ENCODE results near the gene INHA. TPM values are rescaled to one million over a fixed set of nuclear protein-coding genes. Genes with fewer than 3 reads are reported as not detected.

The INHA gene
- total RNA-seq, 1 donor from 2014 or later, result not detected

DNA sequence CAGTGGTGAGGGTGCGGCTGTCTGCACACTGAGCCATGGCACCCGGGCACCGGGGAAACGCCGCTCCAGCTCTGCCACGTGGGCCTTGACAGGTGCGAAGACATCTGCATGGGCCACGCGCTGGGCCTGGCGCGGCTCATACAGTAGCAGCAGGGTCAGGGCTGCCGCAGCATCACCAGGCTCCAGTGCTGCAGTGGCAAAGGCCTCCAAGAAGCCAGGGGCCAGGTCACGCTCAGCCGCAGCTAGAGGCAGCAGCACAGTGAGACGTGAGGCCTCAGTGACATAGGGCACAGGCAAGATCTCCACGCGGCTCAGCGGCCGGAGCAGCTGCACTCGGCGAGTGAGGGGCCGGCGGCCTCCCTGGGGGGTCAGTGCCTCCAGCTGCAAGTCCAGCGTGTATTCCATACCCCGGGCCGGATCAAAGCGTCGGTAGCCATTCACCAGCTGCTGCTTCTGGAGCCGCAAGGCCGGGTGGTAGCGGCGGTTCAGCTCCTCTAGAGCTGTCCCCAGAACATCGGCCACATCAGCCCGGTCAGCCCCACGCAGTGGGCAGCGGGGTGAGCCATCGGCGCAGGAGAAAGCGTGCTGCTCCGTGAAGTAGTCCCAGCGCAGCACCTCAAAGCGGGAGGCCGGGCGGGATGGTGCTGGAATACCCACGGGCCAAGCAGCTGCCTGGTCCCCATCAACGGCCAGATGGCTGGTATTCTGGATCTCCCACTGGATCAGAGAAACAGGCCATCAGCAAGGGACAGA is 32.0 kb upstream of the INHA start:
- no peak for DNase-seq (ENCODE audit: extremely low read depth, low read depth, low spot score)

DNA sequence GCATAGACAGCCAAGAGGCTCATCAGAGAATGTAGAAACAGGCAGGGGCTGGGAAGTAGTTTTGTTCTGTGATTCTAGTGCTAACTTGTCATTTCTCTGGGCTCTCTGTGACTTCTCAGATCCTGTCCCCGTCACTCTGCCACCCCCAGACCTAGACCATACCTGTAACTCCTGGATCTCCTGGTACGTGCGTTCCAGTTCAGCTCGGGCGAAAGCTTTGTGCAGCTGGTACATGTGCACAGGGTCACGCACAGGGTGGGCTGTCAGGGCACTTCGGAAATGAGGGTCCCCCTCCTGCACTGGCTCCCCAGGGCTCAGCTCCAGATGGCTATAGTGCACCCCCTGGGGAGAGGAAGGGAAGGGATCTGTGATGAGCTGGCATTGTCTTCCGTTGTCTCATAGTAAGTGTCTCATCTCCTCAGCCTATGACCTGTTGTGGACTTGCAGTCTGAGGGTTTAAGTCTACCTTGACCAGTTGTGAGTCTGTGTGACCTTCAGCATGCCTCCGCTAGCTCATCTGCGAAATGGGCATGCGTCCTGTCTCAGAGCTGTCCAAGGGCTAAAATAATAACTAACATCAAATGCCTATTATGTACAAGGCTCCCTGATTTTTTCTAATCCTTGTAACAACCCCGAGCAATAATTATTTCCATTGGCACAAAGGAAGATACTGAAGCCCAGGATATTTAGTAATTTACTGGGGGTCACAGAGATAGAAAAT is 31.2 kb upstream of the INHA start:
- no peak for DNase-seq (ENCODE audit: extremely low read depth, low read depth, low spot score)

DNA sequence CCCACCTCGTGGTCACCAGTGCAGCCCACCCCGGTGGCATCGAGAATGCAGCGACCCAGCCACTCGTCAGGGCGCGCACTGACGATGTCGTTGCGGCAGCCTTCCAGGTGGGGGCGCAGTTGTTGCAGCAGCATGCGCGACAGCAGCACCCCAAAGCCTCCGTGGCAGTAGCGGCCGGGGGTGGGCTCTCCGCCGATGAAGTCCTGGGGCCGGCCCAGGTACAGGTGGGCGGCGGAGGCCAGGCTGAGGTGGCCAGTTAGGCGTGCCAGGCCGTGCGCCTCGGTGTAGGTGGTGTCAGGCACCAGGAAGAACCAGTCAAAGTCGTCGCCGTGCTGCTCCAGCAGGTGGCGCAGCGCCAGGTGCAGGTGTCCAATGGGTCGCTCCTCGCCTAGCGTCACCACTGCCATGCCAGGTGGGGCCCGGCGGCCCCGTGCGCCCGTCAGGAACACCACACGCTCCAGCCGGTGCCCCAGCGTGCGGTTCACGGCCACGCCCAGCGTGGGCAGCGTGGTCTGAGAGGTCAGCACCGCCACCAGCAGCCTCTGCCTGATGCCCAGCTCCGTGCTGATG is 30.4 kb upstream of the INHA start:
- DNase-seq (ENCODE audit: extremely low read depth, low read depth, low spot score), result no peak

DNA sequence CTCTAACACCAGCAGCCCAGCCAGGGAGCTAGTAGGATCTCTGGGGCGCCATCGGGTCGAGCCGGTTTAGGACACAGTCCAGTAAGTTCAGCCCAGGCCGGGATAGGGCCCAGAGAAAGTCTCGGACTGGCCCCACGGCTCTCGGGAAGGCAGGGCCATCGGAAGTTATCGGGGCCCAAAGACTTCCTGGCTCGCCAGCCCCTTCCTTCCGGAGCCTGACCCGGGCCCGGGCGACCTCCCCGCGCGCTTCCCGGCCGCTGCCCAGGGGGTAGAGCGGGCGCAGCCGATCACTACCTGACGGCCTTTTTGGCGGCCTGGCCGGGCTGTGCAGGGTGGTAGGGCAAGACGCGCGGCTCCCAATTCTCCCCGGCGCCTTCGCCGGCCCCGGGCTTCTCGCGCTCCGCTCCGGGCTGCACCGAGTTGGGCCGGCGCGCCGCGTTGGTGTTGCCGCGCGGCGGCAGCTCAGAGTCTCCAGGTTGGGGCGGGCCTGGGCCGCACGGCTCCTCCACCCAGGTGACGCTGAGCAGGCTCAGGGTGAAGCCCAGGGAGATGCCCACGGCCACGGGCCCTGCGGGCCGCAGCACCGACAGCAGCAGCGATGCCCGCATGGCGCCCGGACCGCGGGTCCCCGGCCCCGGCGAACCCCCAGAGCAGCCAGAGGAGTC is 29.0 kb upstream of the INHA start:
- no peak for DNase-seq (ENCODE audit: extremely low read depth, low read depth, low spot score)

GRCh38 chr2:219543596-219544358 is 28.3 kb upstream of the INHA start, which contains the start of the genes CHPF and TMEM198:
CHPF (minus strand) TSS chr2:219543809; CDS start chr2:219543538, 271 bp downstream.
TMEM198 (plus strand) TSS chr2:219544028; CDS start chr2:219544728, 700 bp downstream.
- no peak for DNase-seq (ENCODE audit: extremely low read depth, low read depth, low spot score)

- DNase-seq (ENCODE audit: extremely low read depth, low read depth, low spot score), result no peak
These were observed 27.5 kb upstream of the INHA start for GRCh38 chr2:219544567-219544966.

- DNase-seq (ENCODE audit: extremely low read depth, low read depth, low spot score), result no peak
These were observed 26.7 kb upstream of the INHA start for GRCh38 chr2:219545295-219545942.

- no peak for DNase-seq (ENCODE audit: extremely low read depth, low read depth, low spot score)
These were observed 26.2 kb upstream of the INHA start for GRCh38 chr2:219545943-219546352.

- no peak for DNase-seq (ENCODE audit: extremely low read depth, low read depth, low spot score)
These were observed 24.5 kb upstream of the INHA start for GRCh38 chr2:219547621-219548020.

GRCh38 chr2:219548990-219549389 is 23.1 kb upstream of the INHA start:
- no peak for DNase-seq (ENCODE audit: extremely low read depth, low read depth, low spot score)

- DNase-seq (ENCODE audit: extremely low read depth, low read depth, low spot score), result no peak
These were observed 22.5 kb upstream of the INHA start for GRCh38 chr2:219549619-219550018.

- DNase-seq (ENCODE audit: extremely low read depth, low read depth, low spot score), result no peak
These were observed 20.4 kb upstream of the INHA start for GRCh38 chr2:219551441-219552381.

- DNase-seq (ENCODE audit: extremely low read depth, low read depth, low spot score), result no peak
These were observed 19.5 kb upstream of the INHA start for GRCh38 chr2:219552382-219553167.

- no peak for DNase-seq (ENCODE audit: extremely low read depth, low read depth, low spot score)
These were observed 19.0 kb upstream of the INHA start for GRCh38 chr2:219553168-219553417.

GRCh38 chr2:219553463-219553963 is 18.6 kb upstream of the INHA start:
- DNase-seq (ENCODE audit: extremely low read depth, low read depth, low spot score), result no peak

GRCh38 chr2:219554350-219554749 is 17.8 kb upstream of the INHA start:
- DNase-seq (ENCODE audit: extremely low read depth, low read depth, low spot score), result no peak

GRCh38 chr2:219555956-219556355 is 16.2 kb upstream of the INHA start:
- no peak for DNase-seq (ENCODE audit: extremely low read depth, low read depth, low spot score)

GRCh38 chr2:219556413-219556812 is 15.7 kb upstream of the INHA start:
- no peak for DNase-seq (ENCODE audit: extremely low read depth, low read depth, low spot score)

All from glomerular endothelial cell (primary cell).